Endodermal cell (in vitro differentiated cells): ENCODE data around the gene CCL17. TPM values are rescaled to one million over a fixed set of nuclear protein-coding genes. Genes with fewer than 3 reads are reported as not detected.

Source experiments
- DNase-seq: peaks from one replicate; pipeline ENCODE4 v3.0.0-alpha.2; 2017
- H3K27ac ChIP-seq: 2 replicates; pipeline ENCODE4 v1.5.1; 2013; ENCODE audit warnings: mild to moderate bottlenecking, low read depth, low read length, moderate library complexity
- H3K27me3 ChIP-seq: 2 replicates; pipeline ENCODE4 v1.6.1; 2013; ENCODE audit warnings: mild to moderate bottlenecking, low read length, moderate library complexity; ENCODE audit not compliant: insufficient read depth, control insufficient read depth, poor library complexity, severe bottlenecking
- H3K36me3 ChIP-seq: 2 replicates; pipeline ENCODE4 v1.7.0; 2013; ENCODE audit warnings: mild to moderate bottlenecking, low read length, moderate library complexity; ENCODE audit not compliant: control insufficient read depth, insufficient read depth
- H3K4me1 ChIP-seq: one replicate; pipeline ENCODE4 v1.7.0; 2013; ENCODE audit warnings: low read length; ENCODE audit not compliant: control insufficient read depth, insufficient read depth
- H3K4me3 ChIP-seq: 2 replicates; pipeline ENCODE4 v1.5.1; 2013; ENCODE audit warnings: mild to moderate bottlenecking, low read length, moderate library complexity
- H3K9ac ChIP-seq: 2 replicates; pipeline ENCODE4 v1.6.1; 2013; ENCODE audit warnings: mild to moderate bottlenecking, low read length, moderate library complexity; ENCODE audit not compliant: poor library complexity, severe bottlenecking; ENCODE audit errors: extremely low read depth
- H3K9me3 ChIP-seq: 2 replicates; pipeline ENCODE4 v1.6.1; 2013; ENCODE audit warnings: mild to moderate bottlenecking, low read length, moderate library complexity; ENCODE audit not compliant: control insufficient read depth
- H3K27ac Mint-ChIP-seq: 2 replicates; pipeline ENCODE4 v1.8.0; 2020; ENCODE audit warnings: mixed read lengths
- H3K27me3 Mint-ChIP-seq: 2 replicates; pipeline ENCODE4 v1.8.0; 2021; ENCODE audit warnings: mild to moderate bottlenecking, mixed read lengths; ENCODE audit not compliant: insufficient read depth
- H3K36me3 Mint-ChIP-seq: 2 replicates; pipeline ENCODE4 v1.8.0; 2020; ENCODE audit warnings: low read depth, mixed read lengths
- H3K4me1 Mint-ChIP-seq: 2 replicates; pipeline ENCODE4 v1.8.0; 2020; ENCODE audit warnings: mixed read lengths
- H3K4me3 Mint-ChIP-seq: 2 replicates; pipeline ENCODE4 v1.8.0; 2020; ENCODE audit warnings: mild to moderate bottlenecking, moderate library complexity, mixed read lengths
- H3K9me3 Mint-ChIP-seq: 2 replicates; pipeline ENCODE4 v1.8.0; 2020; ENCODE audit warnings: mild to moderate bottlenecking, mixed read lengths
- CTCF ChIP-seq: fragments of 200-600 bp; sonication (generic); conservative IDR thresholded peaks from 2 replicates; pipeline ENCODE4 v1.5.0; 2021; ENCODE audit warnings: antibody characterized with exemption, mild to moderate bottlenecking
- WGBS, 2 experiments: methylation state at CpG; one replicate each; pipeline versions ENCODE4 v1.1.5 to v1.1.7; 2013; ENCODE audit warnings: missing lambda C conversion rate in 2 of 2, mixed read lengths in 1 of 2; ENCODE audit not compliant: insufficient coverage in 1 of 2, insufficient read length in 1 of 2; 5-methylcytosine and 5-hydroxymethylcytosine counted together
- total RNA-seq, 2 donors: library from RNA; stranded (reverse); fragmentation: NEBNext Ultra II Directional in 1 of 2; extraction: Animal tissue kit (Norgen Biotek cat#: 25700) in 1 of 2; gene quantifications; 2 replicates in 1 of 2; 3 replicates in 1 of 2; pipeline ENCODE4 v1.2.1, GENCODE V29; 2021

CCL17 gene
- total RNA-seq, 2 donors from 2014 or later = not detected

DNA sequence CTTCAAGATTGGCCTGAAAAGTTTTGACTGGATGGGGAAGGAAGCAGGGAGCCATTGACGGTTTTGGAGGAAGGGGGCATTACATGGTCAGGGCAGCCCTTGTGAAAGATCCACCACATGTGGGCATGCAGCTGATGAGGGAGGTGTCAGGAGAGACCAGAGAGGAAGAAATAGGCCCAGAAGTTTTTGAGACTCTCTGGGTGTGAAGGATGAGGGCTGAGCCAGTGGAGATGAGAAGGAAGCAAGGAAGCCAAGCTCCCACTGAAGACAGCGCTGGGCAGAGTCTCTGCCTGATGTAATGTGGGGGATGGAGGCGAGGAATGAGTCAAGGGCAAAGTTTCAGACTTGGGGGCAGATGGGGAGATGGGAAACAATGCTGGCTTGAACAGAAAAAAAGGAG is 530 bp downstream of the CCL17 start:
- Mint-ChIP-seq H3K27me3 (peaks cover 4% of the 10 kb centered on the region), H3K4me1 (no peaks in the 10 kb centered on the region), H3K36me3 (no peaks in the 10 kb centered on the region), H3K27ac (no peak overlapping the region), H3K4me3 (no peak overlapping the region), H3K9me3 (no peaks in the 10 kb centered on the region)
- H3K9me3 ChIP-seq = no peaks in the 10 kb centered on the region
- H3K4me1 ChIP-seq = no peaks in the 10 kb centered on the region
- H3K27me3 ChIP-seq = no peaks in the 10 kb centered on the region
- H3K27ac ChIP-seq = no peak overlapping the region
- no peak for TF ChIP-seq CTCF
- DNase-seq = no peak
- H3K36me3 ChIP-seq = no peaks in the 10 kb centered on the region
- no peak overlapping the region for H3K4me3 ChIP-seq
- 83 to 88% methylated on average over 2 to 3 of the region's 3 CpGs for WGBS, 2 experiments
- H3K9ac ChIP-seq = no peak overlapping the region

DNA sequence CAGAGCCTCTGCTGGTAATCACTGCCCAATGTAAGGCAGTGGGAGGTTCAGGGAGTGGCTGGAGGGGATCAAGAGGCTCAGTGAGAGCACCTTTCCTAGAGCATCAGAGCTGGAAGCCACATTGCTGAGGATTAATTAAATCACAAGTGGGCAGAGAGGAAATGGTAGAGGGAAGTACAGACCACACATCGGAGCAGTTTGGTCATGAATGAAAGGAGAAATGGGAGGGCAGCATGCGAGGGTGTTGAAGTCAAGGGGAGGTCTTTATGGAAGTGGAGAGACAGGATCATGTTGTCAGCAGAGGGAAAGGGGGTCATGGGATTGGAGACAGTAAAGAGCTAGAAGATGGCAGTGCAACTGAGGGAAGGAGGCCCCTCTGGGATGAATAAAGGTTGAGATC is 2.3 kb downstream of the CCL17 start:
- no peaks in the 10 kb centered on the region for H3K9me3 ChIP-seq
- WGBS, 2 experiments = 82 to 88% methylated on average over 2 of the region's 2 CpGs
- no peak overlapping the region for H3K9ac ChIP-seq
- peaks cover 4% of the 10 kb centered on the region for H3K27me3 Mint-ChIP-seq
- H3K36me3 ChIP-seq = no peaks in the 10 kb centered on the region
- no peak for DNase-seq
- no peak overlapping the region for H3K27ac ChIP-seq
- H3K4me3 ChIP-seq = no peak overlapping the region
- no peaks in the 10 kb centered on the region for H3K9me3 Mint-ChIP-seq
- no peak overlapping the region for H3K27ac Mint-ChIP-seq
- H3K27me3 ChIP-seq = no peaks in the 10 kb centered on the region
- no peaks in the 10 kb centered on the region for H3K36me3 Mint-ChIP-seq
- no peaks in the 10 kb centered on the region for H3K4me1 ChIP-seq
- TF ChIP-seq CTCF = no peak
- H3K4me1 Mint-ChIP-seq = no peaks in the 10 kb centered on the region
- no peak overlapping the region for H3K4me3 Mint-ChIP-seq

GRCh38 chr16:57407521-57408353 is 3.2 kb downstream of the CCL17 start:
- Histone ChIP-seq H3K27me3 (no peaks in the 10 kb centered on the region), H3K36me3 (no peaks in the 10 kb centered on the region), H3K4me1 (no peaks in the 10 kb centered on the region), H3K4me3 (no peak overlapping the region), H3K9ac (no peak overlapping the region), H3K27ac (no peak overlapping the region), H3K9me3 (no peaks in the 10 kb centered on the region)
- no peak overlapping the region for H3K4me3 Mint-ChIP-seq
- H3K4me1 Mint-ChIP-seq = no peaks in the 10 kb centered on the region
- H3K9me3 Mint-ChIP-seq = no peaks in the 10 kb centered on the region
- no peak overlapping the region for H3K27ac Mint-ChIP-seq
- no peak for TF ChIP-seq CTCF
- H3K36me3 Mint-ChIP-seq = no peaks in the 10 kb centered on the region
- WGBS, 2 experiments = 87 to 92% methylated on average over 5 of the region's 5 CpGs
- peaks cover 4% of the 10 kb centered on the region for H3K27me3 Mint-ChIP-seq
- DNase-seq = no peak
